Limb (tissue), 2 donors: ENCODE data around the gene SH3BP5L.

ENCODE experiments used
- DNase-seq, 2 donors: peaks; one replicate each; pipeline ENCODE4 v3.0.0-alpha.2; 2016; ENCODE audit errors: extremely low spot score in 2 of 2

SH3BP5L gene

DNA sequence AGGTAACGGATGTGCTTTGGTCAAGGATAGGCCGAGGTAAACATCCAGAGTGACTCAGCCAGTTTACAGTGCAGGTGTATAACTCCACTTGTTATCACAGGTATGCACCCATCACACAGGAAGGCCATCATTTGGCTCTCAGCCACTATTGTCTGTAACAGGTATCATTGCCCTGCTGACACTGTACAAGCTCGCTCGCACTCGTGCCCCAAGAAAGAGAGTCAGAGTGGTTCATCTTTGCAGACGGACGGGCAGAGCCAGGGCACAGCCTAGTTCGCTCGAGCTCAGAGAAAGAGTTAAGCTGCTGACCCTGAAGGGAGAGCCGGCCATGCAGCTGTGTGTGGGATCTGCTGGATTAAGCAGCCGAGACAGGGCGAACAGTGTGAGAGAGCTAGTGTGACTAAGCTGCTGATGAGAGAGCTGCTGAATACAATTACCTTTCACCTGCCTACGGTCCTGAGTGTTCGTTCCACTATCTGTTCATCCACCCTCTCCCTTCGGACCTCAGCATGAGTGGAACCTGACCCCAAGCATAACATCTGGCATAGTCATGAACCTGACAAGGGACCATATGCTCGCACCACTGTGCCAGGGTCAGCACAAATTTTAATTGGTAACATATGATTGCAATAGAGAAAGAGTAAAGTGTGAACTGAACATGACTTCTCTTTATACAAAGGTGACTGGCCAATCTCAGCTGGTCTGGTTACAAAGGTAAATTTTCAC, 43.1 kb downstream of the SH3BP5L start:
- DNase-seq = no peak

DNA sequence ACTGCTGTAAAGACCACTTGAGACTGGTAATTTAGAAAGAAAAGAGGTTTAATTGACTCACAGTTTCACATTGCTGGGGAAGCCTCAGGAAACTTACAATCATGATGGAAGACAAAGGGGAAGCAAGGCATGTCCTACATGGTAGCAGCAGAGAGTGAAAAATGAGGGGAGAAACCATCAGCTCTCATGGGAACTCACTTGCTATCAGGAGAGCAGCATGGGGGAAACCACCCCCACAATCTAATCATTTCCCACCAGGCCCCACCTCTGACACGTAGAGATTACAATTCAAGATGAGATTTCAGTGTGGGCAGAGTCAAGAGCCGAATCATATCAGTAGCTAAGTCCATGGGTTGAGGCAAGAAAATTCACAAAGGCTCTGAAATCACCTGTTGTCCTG, 46.4 kb downstream of the SH3BP5L start:
- no peak for DNase-seq

DNA sequence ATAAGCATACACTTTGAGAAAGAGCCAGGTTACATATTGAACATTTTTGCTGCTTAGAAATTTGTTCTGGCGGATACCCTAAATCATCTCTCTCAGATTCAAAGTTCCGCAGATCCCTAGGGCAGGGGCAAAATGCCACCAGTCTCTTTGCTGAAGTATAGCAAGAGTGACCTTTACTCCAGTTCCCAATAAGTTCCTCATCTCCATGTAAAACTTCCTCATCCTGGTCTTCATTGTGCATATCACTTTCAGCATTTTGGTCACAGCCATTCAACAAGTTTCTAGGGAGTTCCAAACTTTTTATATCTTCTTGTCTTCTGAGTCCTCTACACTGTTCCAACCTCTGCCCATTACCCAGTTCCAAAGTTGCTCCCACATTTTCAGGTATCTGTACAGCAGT, 46.8 kb downstream of the SH3BP5L start:
- DNase-seq = no peak

DNA sequence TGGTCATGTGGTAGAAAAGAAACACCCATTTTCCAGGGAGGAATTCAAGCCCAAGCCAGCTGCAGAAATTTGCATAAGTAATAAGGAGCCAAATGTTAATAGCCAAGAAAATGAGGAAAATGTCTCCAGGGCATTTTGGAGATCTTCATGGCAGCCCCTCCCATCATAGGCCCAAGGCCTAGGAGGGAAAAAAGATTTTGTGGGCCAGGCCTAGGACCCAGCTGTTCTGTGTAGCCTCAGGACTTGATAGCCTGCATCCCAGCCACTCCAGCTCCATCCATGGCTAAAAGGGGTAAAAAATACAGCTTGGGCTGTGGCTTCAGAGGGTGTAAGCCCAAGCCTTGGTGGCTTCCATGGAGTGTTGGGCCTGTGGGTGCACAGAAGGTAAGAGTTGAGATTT, 48.7 kb downstream of the SH3BP5L start:
- no peak for DNase-seq

DNA sequence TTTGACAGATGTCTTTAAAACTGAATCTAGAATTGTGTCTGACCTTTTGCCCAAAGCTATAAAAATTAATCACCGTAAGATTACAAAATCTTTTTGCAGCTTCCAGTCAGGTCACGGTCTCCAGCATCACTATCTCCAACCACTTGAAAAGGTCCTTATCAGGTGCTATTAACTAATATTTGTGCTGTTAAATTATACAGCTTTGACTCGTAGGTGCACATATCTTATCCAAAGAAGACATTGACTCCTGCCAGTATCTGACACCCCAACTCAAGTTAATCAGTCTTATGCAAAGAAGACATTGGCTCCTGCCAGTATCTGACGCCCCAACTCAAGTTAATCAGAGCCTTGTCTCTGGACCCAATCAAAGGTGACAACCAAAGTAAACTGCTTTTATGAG, 50.3 kb downstream of the SH3BP5L start:
- DNase-seq = no peak
